ENCODE data around the gene CARS2.

CARS2 gene

DNA sequence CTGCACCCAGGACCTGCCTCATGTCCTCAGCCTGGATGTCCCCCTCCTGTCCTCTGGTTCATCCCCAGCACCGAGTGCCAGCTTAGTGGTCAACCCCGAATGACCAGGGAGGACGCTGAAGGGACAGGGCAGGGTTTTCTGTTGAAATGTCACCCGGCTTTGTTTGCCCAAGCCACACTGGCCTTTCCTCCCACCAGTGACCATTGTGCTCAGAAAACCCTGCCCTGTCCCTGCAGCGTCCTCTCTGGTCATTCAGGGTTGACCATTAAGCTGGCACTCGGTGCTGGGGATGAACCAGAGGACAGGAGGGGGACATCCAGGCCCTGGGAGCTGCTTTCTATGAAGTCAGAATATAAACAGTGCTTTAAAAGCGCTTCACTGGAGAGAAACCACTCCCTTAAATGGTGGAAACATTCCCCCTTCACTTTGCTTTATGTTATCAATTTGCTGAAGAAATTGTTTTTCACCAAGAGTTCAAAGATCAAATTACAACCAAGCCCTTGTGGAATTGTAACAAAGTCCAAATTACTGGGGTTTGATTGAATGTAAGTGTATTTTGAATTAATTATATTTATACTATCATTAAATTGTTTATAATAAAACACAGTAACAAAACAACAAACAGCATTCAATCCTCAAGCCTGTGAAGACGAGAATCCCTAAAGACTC, 21.4 kb downstream of the CARS2 start:
- TF ChIP-seq TEAD4 (IDR thresholded peaks at IDR 0.05) (no peak), REST (IDR thresholded peaks at IDR 0.05; ENCODE audit: low read depth) (no peak), CEBPB (IDR thresholded peaks at IDR 0.05) (no peak), RAD21 (IDR thresholded peaks at IDR 0.05; ENCODE audit: low read depth) (no peak), TAF1 (IDR thresholded peaks at IDR 0.05; ENCODE audit: low read depth) (no peak), NFIC (IDR thresholded peaks at IDR 0.05) (no peak), EGR1 (IDR thresholded peaks at IDR 0.05) (no peak), CREB1 (IDR thresholded peaks at IDR 0.05; ENCODE audit: low read depth) (no peak), YY1 (IDR thresholded peaks at IDR 0.05; ENCODE audit: low read depth) (no peak), TCF12 (IDR thresholded peaks at IDR 0.05; ENCODE audit: low read depth) (no peak)

DNA sequence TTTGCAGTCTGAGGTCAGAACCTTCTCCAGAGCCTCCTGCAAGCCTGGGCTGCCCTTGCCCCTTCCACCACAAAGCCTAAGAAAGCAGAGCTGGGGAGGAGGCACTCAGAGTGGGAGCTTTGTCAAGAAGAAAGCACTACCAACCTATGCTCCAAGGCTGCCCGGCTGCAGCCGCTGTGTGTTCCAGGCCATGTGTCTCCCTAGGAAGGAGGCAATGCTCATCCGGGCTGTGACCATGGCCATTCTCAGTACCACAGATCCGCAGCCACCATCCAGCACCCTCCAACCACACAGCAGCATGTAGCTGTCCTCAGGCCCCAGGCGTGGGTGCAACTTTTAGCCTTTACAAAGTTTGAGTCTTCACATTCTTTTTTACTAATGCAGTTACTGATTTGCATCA, 22.0 kb downstream of the CARS2 start:
- TF ChIP-seq CREB1 (IDR thresholded peaks at IDR 0.05; ENCODE audit: low read depth) = no peak
- TF ChIP-seq FOXM1 (IDR thresholded peaks at IDR 0.05; ENCODE audit: borderline replicate concordance, low read depth) = no peak
- TF ChIP-seq EGR1 (IDR thresholded peaks at IDR 0.05) = no peak
- TF ChIP-seq TEAD4 (IDR thresholded peaks at IDR 0.05) = no peak
- TF ChIP-seq, protein P1, sequence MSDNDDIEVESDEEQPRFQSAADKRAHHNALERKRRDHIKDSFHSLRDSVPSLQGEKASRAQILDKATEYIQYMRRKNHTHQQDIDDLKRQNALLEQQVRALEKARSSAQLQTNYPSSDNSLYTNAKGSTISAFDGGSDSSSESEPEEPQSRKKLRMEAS (IDR thresholded peaks at IDR 0.05) = no peak
- no peak for TF ChIP-seq TCF12 (IDR thresholded peaks at IDR 0.05; ENCODE audit: low read depth)
- TF ChIP-seq NFIC (IDR thresholded peaks at IDR 0.05) = no peak
- TF ChIP-seq RAD21 (IDR thresholded peaks at IDR 0.05; ENCODE audit: low read depth) = no peak
- no peak for TF ChIP-seq EP300 (IDR thresholded peaks at IDR 0.05; ENCODE audit: borderline replicate concordance)
- no peak for TF ChIP-seq CEBPB (IDR thresholded peaks at IDR 0.05)
- TF ChIP-seq REST (IDR thresholded peaks at IDR 0.05; ENCODE audit: low read depth) = no peak

GRCh38 chr13:110683203-110683883, 22.6 kb downstream of the CARS2 start:
- no peak for TF ChIP-seq TEAD4 (IDR thresholded peaks at IDR 0.05)
- peak; percentile 36; the same call in 1 of the 2 replicates for TF ChIP-seq RAD21 (IDR thresholded peaks at IDR 0.05; ENCODE audit: low read depth)

DNA sequence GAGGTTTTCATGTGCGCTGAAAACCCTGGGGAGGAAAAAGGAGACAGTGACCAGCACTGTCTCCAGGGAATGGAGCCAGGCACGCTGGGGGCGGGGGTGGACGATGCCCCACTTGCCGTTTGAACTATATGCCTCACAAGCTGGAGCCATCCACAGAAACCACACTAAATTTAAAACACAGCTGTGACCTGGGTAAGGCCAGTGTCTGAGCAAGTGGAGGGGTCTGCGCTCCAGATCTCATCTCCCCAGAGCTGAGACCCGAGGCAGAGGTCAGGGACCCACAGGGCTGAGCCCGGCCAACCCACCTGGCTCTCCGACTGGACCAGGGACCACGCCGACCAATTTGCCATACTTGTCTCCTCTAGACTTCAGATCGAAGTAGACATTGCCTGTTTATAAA, 23.2 kb downstream of the CARS2 start:
- TF ChIP-seq NFIC (IDR thresholded peaks at IDR 0.05) = no peak
- TF ChIP-seq TEAD4 (IDR thresholded peaks at IDR 0.05) = no peak
- TF ChIP-seq EP300 (IDR thresholded peaks at IDR 0.05; ENCODE audit: borderline replicate concordance) = no peak

GRCh38 chr13:110681868-110682550, 23.9 kb downstream of the CARS2 start:
- TF ChIP-seq EP300 (IDR thresholded peaks at IDR 0.05; ENCODE audit: borderline replicate concordance) (no peak), CEBPB (IDR thresholded peaks at IDR 0.05) (no peak), ZBTB7A (IDR thresholded peaks at IDR 0.05; ENCODE audit: low read depth) (no peak), RAD21 (IDR thresholded peaks at IDR 0.05; ENCODE audit: low read depth) (no peak), FOXM1 (IDR thresholded peaks at IDR 0.05; ENCODE audit: borderline replicate concordance, low read depth) (no peak), EGR1 (IDR thresholded peaks at IDR 0.05) (no peak), TAF1 (IDR thresholded peaks at IDR 0.05; ENCODE audit: low read depth) (no peak), REST (IDR thresholded peaks at IDR 0.05; ENCODE audit: low read depth) (no peak), NFIC (IDR thresholded peaks at IDR 0.05) (no peak), YY1 (IDR thresholded peaks at IDR 0.05; ENCODE audit: low read depth) (no peak), TEAD4 (IDR thresholded peaks at IDR 0.05) (no peak), TCF12 (IDR thresholded peaks at IDR 0.05; ENCODE audit: low read depth) (no peak), CREB1 (IDR thresholded peaks at IDR 0.05; ENCODE audit: low read depth) (no peak), USF1 (IDR thresholded peaks at IDR 0.05) (no peak)
- TF ChIP-seq, protein P1 (IDR thresholded peaks at IDR 0.05) = no peak

All from Ishikawa (cell line).